DOHH2 (cell line): ENCODE measurements around the gene WDFY2.

ENCODE experiments used
- EZH2phosphoT487 ChIP-seq: fragments of 200-600 bp; sonication (generic); IDR thresholded peaks from 2 replicates; pipeline ENCODE4 v1.6.1; 2017; ENCODE audit warnings: borderline replicate concordance, mild to moderate bottlenecking, antibody characterized with exemption, low read length, moderate library complexity, mixed read lengths
- TF ChIP-seq, protein P1 (sequence below): fragments of 200-600 bp; sonication (generic); IDR thresholded peaks from one replicate; pipeline ENCODE4 v1.5.1; 2014; ENCODE audit warnings: antibody characterized with exemption, mild to moderate bottlenecking, low read depth, low read length; ENCODE audit not compliant: poor library complexity, severe bottlenecking

DNA sequence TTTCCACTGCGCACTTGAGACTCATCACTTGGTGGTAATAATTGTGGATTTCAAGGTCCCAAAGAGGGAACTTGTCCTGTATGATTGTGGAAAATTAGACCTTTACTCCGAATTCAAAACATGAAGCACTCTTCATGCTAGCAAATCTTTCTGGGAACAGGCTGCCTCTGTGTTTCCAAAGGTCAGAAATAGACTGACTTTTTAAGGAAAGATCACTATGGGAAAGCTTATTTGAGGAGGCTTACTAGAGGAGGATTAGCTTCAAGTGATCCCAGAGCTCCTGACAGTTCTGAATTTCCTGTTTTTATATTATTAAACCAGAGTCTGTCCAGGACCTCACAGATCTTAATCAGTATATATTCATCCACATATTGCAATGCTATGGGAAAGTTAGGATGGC is 5.5 kb downstream of the WDFY2 start:
- TF ChIP-seq, protein P1, sequence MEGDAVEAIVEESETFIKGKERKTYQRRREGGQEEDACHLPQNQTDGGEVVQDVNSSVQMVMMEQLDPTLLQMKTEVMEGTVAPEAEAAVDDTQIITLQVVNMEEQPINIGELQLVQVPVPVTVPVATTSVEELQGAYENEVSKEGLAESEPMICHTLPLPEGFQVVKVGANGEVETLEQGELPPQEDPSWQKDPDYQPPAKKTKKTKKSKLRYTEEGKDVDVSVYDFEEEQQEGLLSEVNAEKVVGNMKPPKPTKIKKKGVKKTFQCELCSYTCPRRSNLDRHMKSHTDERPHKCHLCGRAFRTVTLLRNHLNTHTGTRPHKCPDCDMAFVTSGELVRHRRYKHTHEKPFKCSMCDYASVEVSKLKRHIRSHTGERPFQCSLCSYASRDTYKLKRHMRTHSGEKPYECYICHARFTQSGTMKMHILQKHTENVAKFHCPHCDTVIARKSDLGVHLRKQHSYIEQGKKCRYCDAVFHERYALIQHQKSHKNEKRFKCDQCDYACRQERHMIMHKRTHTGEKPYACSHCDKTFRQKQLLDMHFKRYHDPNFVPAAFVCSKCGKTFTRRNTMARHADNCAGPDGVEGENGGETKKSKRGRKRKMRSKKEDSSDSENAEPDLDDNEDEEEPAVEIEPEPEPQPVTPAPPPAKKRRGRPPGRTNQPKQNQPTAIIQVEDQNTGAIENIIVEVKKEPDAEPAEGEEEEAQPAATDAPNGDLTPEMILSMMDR: no peak
- no peak for TF ChIP-seq EZH2phosphoT487
